Activated CD4-positive, CD25-positive, alpha-beta regulatory T cell (primary cell): ENCODE measurements around the gene ADAMTS15.
A peak's percentile ranks its signal among the peaks of the same experiment; 100 is the strongest.
"Not testable (repeated sequence)": the region's sequence is repeated elsewhere in the genome, so short reads cannot be mapped to it uniquely, and the experiment has no call there.

ENCODE experiments used
- DNase-seq, 4 experiments: peaks; one replicate each; lab custom pipeline; 2025; lab: John Stamatoyannopoulos, UW

ADAMTS15 gene

GRCh38 chr11:130434521-130435223 lies 13.8 kb upstream of the ADAMTS15 start:
- DNase-seq = peak; percentile 12 to 32 (median 24)

GRCh38 chr11:130435671-130436070 lies 12.8 kb upstream of the ADAMTS15 start:
- no peak for DNase-seq

GRCh38 chr11:130436171-130436570 lies 12.3 kb upstream of the ADAMTS15 start:
- no peak for DNase-seq

GRCh38 chr11:130437848-130438247 lies 10.6 kb upstream of the ADAMTS15 start:
- DNase-seq = no peak

- DNase-seq = not testable (repeated sequence)
Measured at GRCh38 chr11:130438401-130439159, 9.9 kb upstream of the ADAMTS15 start.

GRCh38 chr11:130439160-130439519 lies 9.3 kb upstream of the ADAMTS15 start:
- DNase-seq = no peak

- no peak for DNase-seq
Measured at GRCh38 chr11:130439876-130440275, 8.6 kb upstream of the ADAMTS15 start.

- no peak for DNase-seq
Measured at GRCh38 chr11:130441719-130442118, 6.7 kb upstream of the ADAMTS15 start.

- no peak for DNase-seq
Measured at GRCh38 chr11:130442737-130443136, 5.7 kb upstream of the ADAMTS15 start.

- no peak for DNase-seq
Measured at GRCh38 chr11:130445788-130446187, 2.7 kb upstream of the ADAMTS15 start.

GRCh38 chr11:130448039-130448415 lies 418 bp upstream of the ADAMTS15 start:
- DNase-seq = no peak

- no peak for DNase-seq
Measured at GRCh38 chr11:130449310-130449990, 1.0 kb downstream of the ADAMTS15 start.

- no peak for DNase-seq
Measured at GRCh38 chr11:130449996-130450769, 1.7 kb downstream of the ADAMTS15 start.

- DNase-seq = no peak
Measured at GRCh38 chr11:130451231-130452019, 3.0 kb downstream of the ADAMTS15 start.

- no peak for DNase-seq
Measured at GRCh38 chr11:130452176-130452575, 3.7 kb downstream of the ADAMTS15 start.

- no peak for DNase-seq
Measured at GRCh38 chr11:130452940-130453339, 4.5 kb downstream of the ADAMTS15 start.

GRCh38 chr11:130454491-130455252 lies 6.2 kb downstream of the ADAMTS15 start:
- DNase-seq = no peak

GRCh38 chr11:130455483-130456127 lies 7.2 kb downstream of the ADAMTS15 start:
- no peak for DNase-seq

- no peak for DNase-seq
Measured at GRCh38 chr11:130456286-130456685, 7.8 kb downstream of the ADAMTS15 start.
